Measurements from ENCODE around the gene BAHCC1. TPM values are rescaled to one million over a fixed set of nuclear protein-coding genes. Genes with fewer than 3 reads are reported as not detected.
A peak's percentile ranks its signal among the peaks of the same experiment; 100 is the strongest.

BAHCC1 gene
- total RNA-seq, 6 donors from 2014 or later, result 8.2 to 81.7 (median 21.0) TPM

DNA sequence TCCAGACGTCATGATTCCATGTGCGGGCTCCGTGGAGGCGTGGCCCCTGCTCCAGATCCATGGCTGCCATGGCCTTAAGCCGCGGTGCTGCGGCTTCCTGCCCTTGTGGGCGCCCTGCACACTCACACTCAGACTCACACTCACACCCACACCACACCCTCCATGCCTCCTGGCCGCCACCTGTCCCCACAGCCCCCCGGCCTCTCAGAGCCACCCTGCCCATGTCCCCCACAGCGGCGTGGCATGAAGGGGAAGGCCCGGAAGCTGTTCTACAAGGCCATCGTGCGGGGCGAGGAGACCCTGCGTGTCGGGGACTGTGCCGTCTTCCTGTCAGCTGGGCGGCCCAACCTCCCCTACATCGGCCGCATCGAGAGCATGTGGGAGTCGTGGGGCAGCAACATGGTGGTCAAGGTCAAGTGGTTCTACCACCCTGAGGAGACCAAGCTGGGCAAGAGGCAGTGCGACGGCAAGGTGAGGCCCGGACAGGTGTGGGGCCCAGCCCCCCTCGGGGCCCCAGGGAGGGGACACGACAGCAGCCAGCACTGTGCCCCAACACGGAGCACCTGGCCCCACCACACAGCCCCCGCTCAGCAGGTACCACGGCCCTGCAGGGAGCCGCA lies 67.4 kb downstream of the BAHCC1 start:
- no peaks in the 10 kb centered on the region for H3K27me3 ChIP-seq
- no peaks in the 10 kb centered on the region for H3K9me3 ChIP-seq
- H3K4me1 ChIP-seq, result peaks cover 0 to 16% (median 0%) of the 10 kb centered on the region in 4 donors
- H3K4me3 ChIP-seq, result no peak overlapping the region
- no peak overlapping the region for H3K27ac ChIP-seq
- ATAC-seq (ENCODE audit: low FRiP score in 2 of 2) (no peak), DNase-seq (peak in 1 of 2 donors; percentile 77)
- TF ChIP-seq EP300 (IDR thresholded peaks at IDR 0.05) (no peak), POLR2AphosphoS5 (IDR thresholded peaks at IDR 0.05) (no peak), POLR2A (IDR thresholded peaks at IDR 0.05) (no peak)
- TF ChIP-seq, protein P1, sequence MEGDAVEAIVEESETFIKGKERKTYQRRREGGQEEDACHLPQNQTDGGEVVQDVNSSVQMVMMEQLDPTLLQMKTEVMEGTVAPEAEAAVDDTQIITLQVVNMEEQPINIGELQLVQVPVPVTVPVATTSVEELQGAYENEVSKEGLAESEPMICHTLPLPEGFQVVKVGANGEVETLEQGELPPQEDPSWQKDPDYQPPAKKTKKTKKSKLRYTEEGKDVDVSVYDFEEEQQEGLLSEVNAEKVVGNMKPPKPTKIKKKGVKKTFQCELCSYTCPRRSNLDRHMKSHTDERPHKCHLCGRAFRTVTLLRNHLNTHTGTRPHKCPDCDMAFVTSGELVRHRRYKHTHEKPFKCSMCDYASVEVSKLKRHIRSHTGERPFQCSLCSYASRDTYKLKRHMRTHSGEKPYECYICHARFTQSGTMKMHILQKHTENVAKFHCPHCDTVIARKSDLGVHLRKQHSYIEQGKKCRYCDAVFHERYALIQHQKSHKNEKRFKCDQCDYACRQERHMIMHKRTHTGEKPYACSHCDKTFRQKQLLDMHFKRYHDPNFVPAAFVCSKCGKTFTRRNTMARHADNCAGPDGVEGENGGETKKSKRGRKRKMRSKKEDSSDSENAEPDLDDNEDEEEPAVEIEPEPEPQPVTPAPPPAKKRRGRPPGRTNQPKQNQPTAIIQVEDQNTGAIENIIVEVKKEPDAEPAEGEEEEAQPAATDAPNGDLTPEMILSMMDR (IDR thresholded peaks at IDR 0.05), result no peak
- H3K36me3 ChIP-seq, result peaks cover 0 to 48% (median 28%) of the 10 kb centered on the region in 4 donors
- 97 to 98% methylated on average over 18 to 33 of the region's 33 CpGs for WGBS, 2 donors

DNA sequence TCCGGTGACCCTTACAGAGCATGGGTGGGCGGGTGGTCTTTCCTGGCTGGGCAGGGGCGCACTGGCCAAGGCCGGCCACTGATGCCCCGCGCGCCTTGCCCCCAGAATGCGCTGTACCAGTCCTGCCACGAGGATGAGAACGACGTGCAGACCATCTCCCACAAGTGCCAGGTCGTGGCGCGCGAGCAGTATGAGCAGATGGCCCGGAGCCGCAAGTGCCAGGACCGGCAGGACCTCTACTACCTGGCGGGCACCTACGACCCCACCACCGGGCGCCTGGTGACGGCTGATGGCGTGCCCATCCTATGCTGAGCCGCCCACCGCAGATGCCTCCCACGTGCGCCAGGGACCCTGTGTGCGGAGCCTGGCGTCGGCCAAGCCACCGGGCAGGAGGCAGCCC lies 68.2 kb downstream of the BAHCC1 start:
- ATAC-seq (ENCODE audit: low FRiP score in 2 of 2), result no peak
- H3K36me3 ChIP-seq, result peaks cover 0 to 48% (median 26%) of the 10 kb centered on the region in 4 donors
- H3K9me3 ChIP-seq, result no peaks in the 10 kb centered on the region
- H3K27me3 ChIP-seq, result no peaks in the 10 kb centered on the region
- H3K4me3 ChIP-seq, result no peak overlapping the region
- H3K27ac ChIP-seq, result no peak overlapping the region
- 95% methylated on average over 10 of the region's 32 CpGs; no CpG with 5 or more reads in 1 of the 2 donors for WGBS, 2 donors
- no peak for TF ChIP-seq POLR2AphosphoS5 (IDR thresholded peaks at IDR 0.05)
- TF ChIP-seq EP300 (IDR thresholded peaks at IDR 0.05), result no peak
- TF ChIP-seq POLR2A (IDR thresholded peaks at IDR 0.05), result no peak
- TF ChIP-seq, protein P1 (IDR thresholded peaks at IDR 0.05), result no peak
- peak in 1 of 2 donors; percentile 81 for DNase-seq
- peaks cover 0 to 16% (median 0%) of the 10 kb centered on the region in 4 donors for H3K4me1 ChIP-seq

DNA sequence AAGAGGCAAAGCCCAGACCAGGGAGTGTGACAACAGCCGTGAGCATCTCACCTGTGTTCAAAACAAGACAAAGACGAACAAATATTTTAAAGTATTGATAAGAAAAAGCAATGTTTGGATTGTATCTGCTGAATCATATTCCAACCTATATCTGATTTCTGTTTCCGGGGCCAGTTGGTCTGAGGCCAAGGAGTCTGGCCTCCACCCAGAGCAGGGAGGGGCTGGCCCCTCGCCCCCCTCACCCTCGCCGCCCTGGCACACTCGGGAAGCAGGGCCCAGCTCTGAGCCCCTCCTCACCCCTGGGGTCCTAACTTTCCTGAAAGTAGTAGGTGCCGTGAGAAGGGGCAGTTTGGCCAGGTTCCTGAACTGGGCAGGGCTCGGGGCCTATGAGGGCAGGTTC lies 69.3 kb downstream of the BAHCC1 start:
- Histone ChIP-seq H3K9me3 (no peaks in the 10 kb centered on the region), H3K4me1 (peaks cover 0 to 13% (median 0%) of the 10 kb centered on the region in 4 donors), H3K27ac (no peak overlapping the region), H3K36me3 (peaks cover 0 to 38% (median 21%) of the 10 kb centered on the region in 4 donors), H3K27me3 (no peaks in the 10 kb centered on the region), H3K4me3 (no peak overlapping the region)
- 79 to 80% methylated on average over 9 of the region's 9 CpGs for WGBS, 2 donors
- TF ChIP-seq EP300 (IDR thresholded peaks at IDR 0.05), result no peak
- TF ChIP-seq POLR2A (IDR thresholded peaks at IDR 0.05), result no peak
- TF ChIP-seq POLR2AphosphoS5 (IDR thresholded peaks at IDR 0.05), result no peak
- TF ChIP-seq, protein P1 (IDR thresholded peaks at IDR 0.05), result no peak
- no peak for ATAC-seq (ENCODE audit: low FRiP score in 2 of 2)
- DNase-seq, result peak in 1 of 2 donors; percentile 38

DNA sequence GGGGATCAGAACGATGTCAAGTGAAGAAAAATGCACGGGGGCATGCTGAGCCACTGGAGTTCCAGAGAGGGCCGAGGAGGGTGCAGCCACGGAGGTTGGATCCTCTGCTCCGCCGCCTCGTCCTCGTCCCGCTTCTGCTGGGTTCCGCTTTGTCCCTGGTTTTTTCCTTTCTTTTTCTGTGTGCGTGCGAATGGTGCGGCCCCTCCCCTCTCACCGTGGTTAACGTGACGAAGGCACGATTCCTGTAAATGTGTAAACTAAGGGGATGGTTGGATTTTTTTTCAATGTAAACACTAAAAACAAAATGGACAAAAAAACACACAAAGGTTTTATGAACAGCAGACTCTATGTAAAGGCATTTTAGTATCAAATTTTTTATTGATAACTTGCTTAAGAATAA lies 70.7 kb downstream of the BAHCC1 start:
- no peak for DNase-seq
- Histone ChIP-seq H3K4me1 (peaks cover 0 to under 1% (median 0%) of the 10 kb centered on the region in 4 donors), H3K27ac (no peak overlapping the region), H3K4me3 (no peak overlapping the region), H3K27me3 (no peaks in the 10 kb centered on the region), H3K9me3 (no peaks in the 10 kb centered on the region), H3K36me3 (peaks cover 0 to 33% (median 19%) of the 10 kb centered on the region in 4 donors)
- 89 to 93% methylated on average over 17 of the region's 17 CpGs for WGBS, 2 donors
- no peak for TF ChIP-seq POLR2A (IDR thresholded peaks at IDR 0.05)
- no peak for TF ChIP-seq EP300 (IDR thresholded peaks at IDR 0.05)
- no peak for TF ChIP-seq POLR2AphosphoS5 (IDR thresholded peaks at IDR 0.05)
- TF ChIP-seq, protein P1 (IDR thresholded peaks at IDR 0.05), result no peak
- ATAC-seq (ENCODE audit: low FRiP score in 2 of 2), result no peak
